Fibroblast of villous mesenchyme (primary cell): Measurements from ENCODE around the gene OAS2. TPM values are rescaled to one million over a fixed set of nuclear protein-coding genes. Genes with fewer than 3 reads are reported as not detected.

Experiments used
- DNase-seq: peaks from one replicate; pipeline ENCODE4 v3.0.0-alpha.2; 2010; ENCODE audit warnings: low read depth
- H3K4me3 ChIP-seq: 2 replicates; pipeline ENCODE4 v1.5.1; 2011; ENCODE audit warnings: low read depth, mild to moderate bottlenecking, low read length
- total RNA-seq: library from RNA; depleted of rRNA; stranded (reverse); fragments of >200 nt; gene quantifications from 2 replicates; pipeline ENCODE4 v1.2.3, GENCODE V29; 2012
- TF ChIP-seq, protein P1 (sequence below): IDR thresholded peaks from 2 replicates; pipeline ENCODE4 v1.5.1; 2012; ENCODE audit warnings: low read depth, mild to moderate bottlenecking, low read length; ENCODE audit not compliant: insufficient read depth

The OAS2 gene
- total RNA-seq, 1 donor: 5.6 TPM

DNA sequence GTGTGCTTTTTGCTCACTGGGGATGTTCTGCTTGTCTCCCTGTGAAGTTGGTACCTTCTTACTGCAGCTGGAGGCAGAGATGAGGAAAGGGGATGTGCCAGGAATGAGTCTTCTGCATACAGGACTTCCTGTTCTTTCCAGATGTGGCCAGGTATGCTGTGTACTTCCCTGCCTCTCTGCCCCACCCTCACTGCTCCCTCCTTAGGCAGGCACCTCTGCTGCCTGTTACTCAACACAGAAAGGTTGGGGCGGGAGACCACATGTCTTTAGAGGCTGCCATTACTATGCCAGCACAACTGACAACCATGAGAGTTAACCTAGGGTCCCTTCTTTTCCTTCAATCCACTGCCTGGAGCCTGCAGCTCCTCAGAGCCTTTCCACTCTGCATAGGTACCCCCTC, 42.1 kb upstream of the OAS2 start:
- H3K4me3 ChIP-seq: no peak overlapping the region
- no peak for DNase-seq
- TF ChIP-seq, protein P1, sequence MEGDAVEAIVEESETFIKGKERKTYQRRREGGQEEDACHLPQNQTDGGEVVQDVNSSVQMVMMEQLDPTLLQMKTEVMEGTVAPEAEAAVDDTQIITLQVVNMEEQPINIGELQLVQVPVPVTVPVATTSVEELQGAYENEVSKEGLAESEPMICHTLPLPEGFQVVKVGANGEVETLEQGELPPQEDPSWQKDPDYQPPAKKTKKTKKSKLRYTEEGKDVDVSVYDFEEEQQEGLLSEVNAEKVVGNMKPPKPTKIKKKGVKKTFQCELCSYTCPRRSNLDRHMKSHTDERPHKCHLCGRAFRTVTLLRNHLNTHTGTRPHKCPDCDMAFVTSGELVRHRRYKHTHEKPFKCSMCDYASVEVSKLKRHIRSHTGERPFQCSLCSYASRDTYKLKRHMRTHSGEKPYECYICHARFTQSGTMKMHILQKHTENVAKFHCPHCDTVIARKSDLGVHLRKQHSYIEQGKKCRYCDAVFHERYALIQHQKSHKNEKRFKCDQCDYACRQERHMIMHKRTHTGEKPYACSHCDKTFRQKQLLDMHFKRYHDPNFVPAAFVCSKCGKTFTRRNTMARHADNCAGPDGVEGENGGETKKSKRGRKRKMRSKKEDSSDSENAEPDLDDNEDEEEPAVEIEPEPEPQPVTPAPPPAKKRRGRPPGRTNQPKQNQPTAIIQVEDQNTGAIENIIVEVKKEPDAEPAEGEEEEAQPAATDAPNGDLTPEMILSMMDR: no peak

DNA sequence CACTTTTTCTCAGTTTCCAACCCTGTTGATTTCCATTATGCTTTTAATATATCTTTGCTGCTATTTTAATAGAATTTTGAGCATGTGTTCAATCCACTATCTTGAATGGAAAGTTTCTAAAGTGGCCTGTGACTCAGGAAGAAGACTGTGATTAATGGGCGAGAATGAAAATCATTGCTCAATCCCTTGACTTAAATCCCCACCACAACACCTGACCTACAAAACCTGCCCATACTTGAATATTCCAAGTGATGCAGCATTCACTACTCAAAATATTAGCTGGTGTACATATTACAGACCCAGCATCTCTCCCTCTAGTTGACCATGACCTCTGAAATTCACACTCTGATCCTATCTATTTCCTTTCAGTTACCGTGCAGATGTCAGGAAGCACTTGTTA, 41.4 kb upstream of the OAS2 start:
- H3K4me3 ChIP-seq: no peak overlapping the region
- peak; percentile 7 for DNase-seq
- TF ChIP-seq, protein P1: no peak

DNA sequence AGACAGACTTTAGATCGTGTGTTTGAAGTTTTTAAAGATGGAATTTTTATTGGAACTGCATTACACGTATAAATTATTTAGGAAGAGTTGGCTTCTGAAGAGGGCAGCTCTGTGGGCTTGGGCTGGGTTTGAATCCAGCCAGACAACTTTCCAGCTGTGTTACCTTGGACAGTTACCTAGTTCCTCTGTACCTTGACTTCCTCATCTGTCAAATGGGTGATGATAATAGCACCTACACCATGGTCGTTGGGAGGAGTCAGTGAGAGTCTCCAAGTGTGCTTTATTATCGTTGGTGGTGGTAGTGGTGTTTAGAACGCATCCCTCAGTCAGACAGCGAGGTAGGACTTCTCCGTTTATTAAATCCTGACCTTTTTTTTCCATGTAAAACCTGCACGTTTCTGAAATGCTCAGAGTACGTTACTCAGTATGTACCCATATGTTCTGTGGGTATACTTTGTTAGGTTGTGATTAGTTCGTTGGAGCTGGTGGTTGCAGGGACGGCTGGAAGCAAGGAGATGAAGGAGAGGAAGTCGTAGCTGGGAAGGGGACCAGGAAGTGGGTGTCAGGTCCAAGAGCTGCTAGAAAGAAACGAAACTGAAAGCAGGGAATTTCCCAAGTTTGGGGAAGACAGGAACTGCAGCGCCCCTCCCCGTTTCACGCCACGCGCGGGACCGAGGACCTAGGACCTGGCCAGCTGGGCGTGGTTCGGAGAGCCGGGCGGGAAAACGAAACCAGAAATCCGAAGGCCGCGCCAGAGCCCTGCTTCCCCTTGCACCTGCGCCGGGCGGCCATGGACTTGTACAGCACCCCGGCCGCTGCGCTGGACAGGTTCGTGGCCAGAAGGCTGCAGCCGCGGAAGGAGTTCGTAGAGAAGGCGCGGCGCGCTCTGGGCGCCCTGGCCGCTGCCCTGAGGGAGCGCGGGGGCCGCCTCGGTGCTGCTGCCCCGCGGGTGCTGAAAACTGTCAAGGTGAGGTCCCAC, 40.3 kb upstream of the OAS2 start, which contains the start of gene OAS3:
Gene OAS3, plus strand, starts transcription at position 734 of the 979 bp plus-strand sequence. Its CDS starts 57 bp downstream, at position 791.
- TF ChIP-seq, protein P1: no peak
- H3K4me3 ChIP-seq: peak within 1 kb of the TSS; percentile 81
- DNase-seq: peak; percentile 88

DNA sequence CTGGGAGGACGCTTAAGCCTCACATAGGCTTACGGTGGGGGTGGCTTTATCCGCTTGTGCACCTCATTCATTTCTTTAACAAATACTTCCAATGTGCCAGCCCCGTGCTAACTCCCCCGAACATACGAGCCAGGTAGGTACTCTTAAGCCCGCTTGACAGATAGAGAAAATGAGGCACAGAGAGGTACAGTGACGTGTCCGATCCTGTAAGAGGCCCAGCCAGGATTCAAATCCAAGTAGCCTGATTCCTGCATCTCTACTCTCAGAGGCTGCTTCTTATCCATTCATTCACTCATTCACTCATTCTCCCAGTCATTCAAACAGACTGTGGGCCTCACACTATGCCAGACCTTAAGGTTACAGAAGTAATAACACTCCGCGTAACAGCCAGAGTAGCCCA, 39.6 kb upstream of the OAS2 start:
- TF ChIP-seq, protein P1: no peak
- peak overlapping the region; percentile 81 for H3K4me3 ChIP-seq
- no peak for DNase-seq

DNA sequence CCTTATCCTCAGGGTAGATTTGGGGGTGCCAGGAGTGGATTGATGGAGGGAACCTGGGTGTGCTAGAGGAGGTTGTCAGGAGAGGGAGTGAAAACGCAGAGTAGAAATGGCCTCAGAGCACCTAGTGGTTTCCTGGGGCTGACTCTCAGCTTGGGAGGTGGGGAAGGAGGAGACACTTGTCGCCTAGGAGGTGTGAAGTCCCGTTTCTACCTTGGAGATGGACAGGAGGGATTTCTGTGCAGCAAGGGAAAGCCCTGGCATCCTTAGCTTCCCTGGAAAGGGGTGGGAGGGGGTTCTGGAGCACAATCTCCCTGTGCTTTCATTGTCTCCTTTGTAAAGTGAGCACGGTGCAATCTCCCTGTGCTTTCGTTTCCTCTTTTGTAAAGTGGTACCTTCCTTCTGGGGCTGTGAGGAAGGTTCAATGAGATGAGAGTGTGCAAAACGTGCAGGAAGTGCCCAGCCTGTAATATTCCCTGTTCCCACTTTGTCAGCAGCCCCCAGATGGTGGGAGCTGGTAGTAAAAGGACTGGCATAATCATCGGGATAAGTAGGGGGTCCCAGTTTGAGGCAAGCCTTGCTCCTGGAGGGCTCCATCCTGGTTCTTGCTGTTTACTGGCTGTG, 38.4 kb upstream of the OAS2 start:
- DNase-seq: no peak
- TF ChIP-seq, protein P1: no peak
- H3K4me3 ChIP-seq: no peak overlapping the region

DNA sequence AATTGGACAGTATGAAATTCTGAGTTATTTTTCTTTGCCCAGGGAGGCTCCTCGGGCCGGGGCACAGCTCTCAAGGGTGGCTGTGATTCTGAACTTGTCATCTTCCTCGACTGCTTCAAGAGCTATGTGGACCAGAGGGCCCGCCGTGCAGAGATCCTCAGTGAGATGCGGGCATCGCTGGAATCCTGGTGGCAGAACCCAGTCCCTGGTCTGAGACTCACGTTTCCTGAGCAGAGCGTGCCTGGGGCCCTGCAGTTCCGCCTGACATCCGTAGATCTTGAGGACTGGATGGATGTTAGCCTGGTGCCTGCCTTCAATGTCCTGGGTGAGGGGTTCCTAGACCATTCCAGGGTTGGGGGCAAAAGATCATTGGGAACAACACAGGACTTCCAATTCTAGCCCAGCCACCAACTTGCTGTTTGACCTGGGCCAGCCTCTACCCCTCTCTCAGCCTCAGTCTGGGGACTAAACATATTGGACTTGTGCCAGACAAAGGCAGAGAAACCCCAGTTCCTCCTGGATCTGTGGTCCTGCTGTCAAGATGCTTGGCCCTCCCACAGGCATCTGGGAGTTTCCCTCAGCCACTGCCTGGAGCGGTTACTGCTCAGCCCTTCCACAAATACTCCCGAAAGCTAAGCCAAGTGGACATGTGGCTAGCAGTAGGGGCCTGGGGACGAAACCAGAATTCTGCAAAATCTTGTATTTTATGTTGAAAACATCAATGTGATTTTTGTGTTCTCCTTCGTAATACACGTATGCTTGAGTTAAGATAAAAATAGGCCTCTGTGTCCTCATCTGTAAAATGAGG, 36.6 kb upstream of the OAS2 start:
- TF ChIP-seq, protein P1: no peak
- DNase-seq: no peak

More for the DNA sequence above, 36.6 kb upstream of the OAS2 start:
- no peak overlapping the region for H3K4me3 ChIP-seq
